Left hindlimb (tissue), 1 donor: ENCODE data around the gene MRPS31.

Source experiments
- DNase-seq: peaks from one replicate; pipeline ENCODE4 v3.0.0-alpha.2; 2018

MRPS31 gene

GRCh38 chr13:40770934-40771618, at the start of gene MRPS31:
Gene MRPS31, minus strand, starts transcription at chr13:40771190. Its CDS starts 54 bp downstream, at chr13:40771136.
- DNase-seq: peak; percentile 96

DNA sequence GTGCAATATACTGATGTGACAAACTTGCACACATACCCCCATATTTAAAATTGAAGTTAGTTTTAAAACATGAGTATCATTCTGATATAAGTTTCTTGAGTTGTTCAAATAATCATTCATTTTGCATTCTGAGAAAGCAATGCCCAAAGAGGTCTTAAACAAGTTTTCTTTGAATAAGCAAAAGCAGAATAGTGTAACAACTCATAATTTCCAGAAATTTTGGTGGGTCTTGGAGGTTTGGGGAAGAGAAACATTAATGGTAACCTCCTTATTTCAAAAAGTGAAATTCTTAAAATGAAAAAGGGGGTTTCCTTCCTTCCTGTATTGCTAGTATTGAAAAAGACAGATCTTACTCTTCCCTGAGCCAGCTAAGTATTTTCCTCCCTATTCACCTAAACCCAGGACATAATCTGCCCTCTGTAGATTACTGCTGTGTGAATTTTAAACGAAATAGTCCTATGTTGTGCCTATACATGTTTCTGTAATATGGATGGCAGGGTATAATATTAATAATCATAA, 48.9 kb upstream of the MRPS31 start:
- DNase-seq: no peak

DNA sequence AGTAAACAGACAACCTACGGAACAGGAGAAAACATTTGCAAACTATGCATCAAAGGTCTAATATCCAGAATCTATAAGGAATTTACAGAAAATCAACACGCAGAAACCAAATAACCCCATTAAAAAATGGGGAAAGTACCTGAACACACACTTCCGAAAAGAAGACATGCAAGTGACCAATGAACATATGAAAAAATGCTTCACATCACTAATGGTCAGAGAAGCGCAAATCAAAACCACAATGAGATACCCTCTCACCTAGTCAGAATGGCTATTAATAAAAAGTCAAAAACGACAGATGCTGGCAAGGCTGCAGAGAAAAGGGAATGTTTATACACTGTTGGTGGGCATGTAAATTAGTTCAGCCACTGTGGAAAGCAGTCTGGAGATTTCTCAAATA, 47.9 kb upstream of the MRPS31 start:
- no peak for DNase-seq

DNA sequence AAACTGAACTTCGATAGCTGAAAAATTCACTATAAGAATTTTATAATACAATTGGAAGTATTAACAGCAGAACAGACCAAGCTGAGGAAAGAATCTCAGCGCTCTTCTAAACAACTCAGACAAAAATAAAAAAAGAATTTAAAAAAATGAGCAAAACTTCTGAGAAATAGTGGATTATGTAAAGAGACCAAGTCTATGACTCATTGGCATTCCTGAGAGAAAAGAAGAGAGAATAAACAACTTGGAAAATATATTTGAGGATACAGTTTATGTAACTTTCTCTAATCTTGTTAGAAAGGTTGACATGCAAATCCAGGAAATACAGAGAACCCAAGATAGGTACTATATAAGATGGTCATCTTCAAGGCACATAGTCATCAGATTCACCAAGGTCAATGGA, 43.8 kb upstream of the MRPS31 start:
- DNase-seq: no peak

DNA sequence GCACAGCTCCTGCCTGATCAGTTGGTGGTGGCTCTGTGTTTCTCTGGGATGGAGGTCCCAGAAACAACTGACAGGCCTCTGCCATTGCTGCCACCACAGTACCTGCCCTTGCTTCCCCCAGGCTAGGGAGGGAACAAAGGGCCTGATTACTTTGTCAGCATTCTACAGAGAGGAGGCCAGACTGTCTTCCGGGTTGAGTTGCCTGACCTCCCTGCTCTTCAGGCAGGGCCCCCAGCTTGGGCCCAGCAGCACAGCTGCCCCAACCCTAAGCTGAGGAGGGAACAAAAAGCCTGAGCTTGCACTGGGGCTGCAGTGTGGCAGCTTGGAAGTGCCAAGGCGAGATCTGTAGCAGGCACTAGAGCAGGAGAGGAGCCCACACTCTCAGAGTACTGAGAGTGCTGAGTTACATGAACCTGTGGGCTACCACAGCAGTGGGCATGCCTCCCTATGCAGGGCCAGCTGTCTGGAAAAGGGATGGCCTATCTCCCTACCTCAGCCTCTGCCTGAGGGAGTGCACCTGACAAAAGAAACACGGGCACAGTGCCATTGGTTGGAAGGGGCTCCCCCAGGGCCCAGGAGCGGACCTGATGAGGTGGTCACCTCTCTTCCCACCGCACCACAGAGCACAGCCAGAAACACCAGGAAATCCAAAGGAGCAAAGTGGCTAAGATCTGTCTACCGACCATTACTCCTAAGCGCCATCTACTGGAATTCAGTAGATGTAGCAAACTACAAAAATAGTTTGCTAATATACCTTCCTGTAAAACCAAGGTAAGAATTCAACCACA, 42.9 kb upstream of the MRPS31 start:
- no peak for DNase-seq

GRCh38 chr13:40812724-40813445, 41.9 kb upstream of the MRPS31 start:
- DNase-seq: no peak

GRCh38 chr13:40812102-40812501, 41.1 kb upstream of the MRPS31 start:
- DNase-seq: no peak

GRCh38 chr13:40809471-40809870, 38.5 kb upstream of the MRPS31 start:
- DNase-seq: no peak

GRCh38 chr13:40806241-40806640, 35.3 kb upstream of the MRPS31 start:
- no peak for DNase-seq

GRCh38 chr13:40803316-40803715, 32.3 kb upstream of the MRPS31 start:
- no peak for DNase-seq

GRCh38 chr13:40801255-40802217, 30.5 kb upstream of the MRPS31 start:
- DNase-seq: no peak

- no peak for DNase-seq
Measured at GRCh38 chr13:40800559-40800958, 29.6 kb upstream of the MRPS31 start.

- DNase-seq: no peak
Measured at GRCh38 chr13:40799508-40799907, 28.5 kb upstream of the MRPS31 start.

DNA sequence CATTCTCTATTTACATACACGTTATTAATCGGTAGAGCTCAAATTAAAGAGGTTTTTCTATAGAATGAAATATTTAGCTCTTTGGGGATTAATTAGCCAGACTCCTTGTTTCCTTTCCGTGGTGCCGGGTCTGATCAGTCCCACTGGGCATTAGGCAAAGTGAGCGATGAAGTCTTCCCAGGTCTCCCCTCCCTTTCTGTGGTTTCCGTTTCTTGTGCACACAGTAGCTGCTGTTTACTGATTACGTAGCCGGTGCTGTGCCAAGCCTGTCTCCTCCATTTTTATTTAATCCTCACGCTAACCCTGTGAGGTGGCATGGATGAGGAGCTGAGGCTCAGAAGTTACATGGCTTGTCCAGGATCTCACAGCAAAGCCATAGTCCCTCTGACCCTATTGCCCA, 27.4 kb upstream of the MRPS31 start:
- DNase-seq: no peak

GRCh38 chr13:40796649-40797048, 25.7 kb upstream of the MRPS31 start:
- no peak for DNase-seq

DNA sequence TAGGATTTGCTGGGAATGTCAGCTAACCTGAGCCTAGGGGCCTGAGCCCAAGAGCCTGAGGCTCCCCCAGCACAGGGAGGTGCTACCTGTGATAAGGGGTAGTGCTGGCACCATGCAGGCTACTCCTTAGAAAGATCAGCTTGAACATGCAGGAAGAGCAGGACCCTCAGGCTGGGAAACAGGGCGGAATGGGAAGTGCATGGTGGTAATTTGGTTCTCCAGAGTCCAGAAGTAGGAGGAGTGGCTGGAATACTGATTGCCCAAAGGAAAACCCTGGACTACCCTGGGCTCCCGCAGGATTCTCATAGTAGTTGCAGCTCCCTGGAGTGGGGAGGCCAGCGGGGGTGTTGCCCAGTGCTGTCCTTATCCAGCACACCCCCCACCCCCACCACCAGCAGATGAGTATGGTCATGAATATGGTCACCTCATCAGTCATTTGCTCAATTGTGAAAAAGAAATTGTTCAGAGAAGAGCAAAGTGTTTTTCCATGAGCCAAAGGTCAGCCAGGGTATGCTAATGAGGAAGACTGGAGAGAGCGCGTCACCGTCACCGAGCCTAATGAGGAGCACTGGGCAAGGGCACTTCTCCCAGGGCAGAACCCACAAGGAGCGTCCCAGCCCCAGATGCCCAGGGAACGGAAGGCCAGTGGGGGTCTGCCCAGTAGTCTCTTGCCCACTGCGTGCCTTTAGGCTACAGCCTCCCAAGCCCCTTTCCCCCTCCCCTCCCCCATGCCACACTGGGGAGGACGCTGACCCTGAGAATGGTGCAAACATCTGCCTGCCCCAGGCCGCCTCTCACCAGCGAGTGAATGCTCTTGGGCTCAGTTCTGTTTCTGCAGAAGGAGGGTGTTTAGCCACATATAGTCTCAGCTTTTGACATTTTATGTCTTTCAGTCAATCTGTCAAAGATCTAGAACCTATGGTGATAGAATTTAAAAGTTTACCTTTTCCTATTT, 23.7 kb upstream of the MRPS31 start:
- no peak for DNase-seq

DNA sequence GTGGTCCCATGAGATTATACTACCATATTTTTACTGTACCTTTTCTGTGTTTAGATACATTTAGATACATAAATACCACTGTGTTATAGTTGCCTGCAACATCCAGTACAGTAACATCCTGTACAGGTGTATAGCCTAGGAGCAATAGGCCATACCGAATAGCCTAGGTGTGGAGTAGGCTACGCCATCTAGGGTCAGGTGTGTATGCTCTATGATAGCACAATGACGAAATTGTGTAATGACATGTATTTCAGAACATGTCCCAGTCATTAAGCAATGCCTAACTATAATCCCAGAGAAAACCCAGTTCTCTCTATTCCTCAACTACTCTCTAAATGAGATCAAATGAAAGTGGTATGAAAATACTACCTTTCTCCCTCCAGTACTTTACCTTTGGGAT, 22.3 kb upstream of the MRPS31 start:
- no peak for DNase-seq

GRCh38 chr13:40792284-40793051, 21.5 kb upstream of the MRPS31 start:
- DNase-seq: no peak

DNA sequence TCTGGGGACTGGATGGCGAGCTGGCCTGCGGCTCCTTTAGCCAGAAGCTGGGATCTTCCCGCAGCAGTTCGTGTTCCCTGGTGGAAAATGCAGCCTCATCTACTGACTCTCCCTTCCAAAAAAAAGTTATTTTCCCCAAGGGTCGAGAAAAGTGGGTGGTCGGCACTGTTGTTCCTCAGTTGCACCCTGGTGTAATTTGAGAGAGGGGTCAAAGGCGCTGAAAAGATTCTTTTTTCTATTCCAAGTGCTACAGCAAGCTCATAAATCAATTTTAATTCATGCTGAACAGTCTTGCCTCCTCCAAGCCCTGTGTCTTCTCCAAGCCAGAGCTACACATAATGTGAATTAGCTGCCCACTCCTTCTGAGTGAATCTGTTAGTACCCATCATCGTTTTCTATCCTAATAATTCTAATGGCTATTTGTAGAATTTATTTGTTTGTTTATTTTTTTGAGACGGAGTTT, 19.2 kb upstream of the MRPS31 start:
- DNase-seq: no peak
